Fibroblast of lung (primary cell): ENCODE results near the gene WDFY2.

Experiments
- CTCF ChIP-seq, 2 donors: IDR thresholded peaks in 1 of 2; conservative IDR thresholded peaks in 1 of 2; 1 replicate in 1 of 2; 2 replicates in 1 of 2; pipeline ENCODE4 v1.5.1; 2011 to 2012; ENCODE audit warnings: low read length in 2 of 2, control low read depth in 1 of 2, inconsistent platforms in 1 of 2, low read depth in 1 of 2, mild to moderate bottlenecking in 1 of 2
- EZH2 ChIP-seq: IDR thresholded peaks from 2 replicates; pipeline ENCODE4 v1.5.1; 2012; ENCODE audit warnings: low read length, control low read depth, mild to moderate bottlenecking; ENCODE audit errors: missing control alignments

GRCh38 chr13:51630288-51630615, 46.0 kb downstream of the WDFY2 start:
- TF ChIP-seq CTCF (conservative IDR thresholded peaks at IDR 0.05 in 1 of 2, IDR thresholded peaks at IDR 0.05 in 1 of 2; ENCODE audit: low read depth in 1 of 2, low read length in 2 of 2) (no peak), EZH2 (no peak)
